Neural progenitor cell (in vitro differentiated cells): ENCODE measurements around the gene CDR2L.

ENCODE experiments used
- EZH2 ChIP-seq: fragments of 200-600 bp; sonication (generic); IDR thresholded peaks from 2 replicates; pipeline ENCODE4 v1.6.1; 2017; ENCODE audit warnings: antibody characterized with exemption, mild to moderate bottlenecking, moderate library complexity
- EZH2phosphoT487 ChIP-seq: fragments of 200-600 bp; sonication (generic); IDR thresholded peaks from 2 replicates; pipeline ENCODE4 v1.6.1; 2017; ENCODE audit warnings: antibody characterized with exemption
- TF ChIP-seq, protein P1 (sequence below): fragments of 200-600 bp; sonication (generic); IDR thresholded peaks from 2 replicates; pipeline ENCODE4 v1.5.1; 2017; ENCODE audit warnings: antibody characterized with exemption, mild to moderate bottlenecking

DNA sequence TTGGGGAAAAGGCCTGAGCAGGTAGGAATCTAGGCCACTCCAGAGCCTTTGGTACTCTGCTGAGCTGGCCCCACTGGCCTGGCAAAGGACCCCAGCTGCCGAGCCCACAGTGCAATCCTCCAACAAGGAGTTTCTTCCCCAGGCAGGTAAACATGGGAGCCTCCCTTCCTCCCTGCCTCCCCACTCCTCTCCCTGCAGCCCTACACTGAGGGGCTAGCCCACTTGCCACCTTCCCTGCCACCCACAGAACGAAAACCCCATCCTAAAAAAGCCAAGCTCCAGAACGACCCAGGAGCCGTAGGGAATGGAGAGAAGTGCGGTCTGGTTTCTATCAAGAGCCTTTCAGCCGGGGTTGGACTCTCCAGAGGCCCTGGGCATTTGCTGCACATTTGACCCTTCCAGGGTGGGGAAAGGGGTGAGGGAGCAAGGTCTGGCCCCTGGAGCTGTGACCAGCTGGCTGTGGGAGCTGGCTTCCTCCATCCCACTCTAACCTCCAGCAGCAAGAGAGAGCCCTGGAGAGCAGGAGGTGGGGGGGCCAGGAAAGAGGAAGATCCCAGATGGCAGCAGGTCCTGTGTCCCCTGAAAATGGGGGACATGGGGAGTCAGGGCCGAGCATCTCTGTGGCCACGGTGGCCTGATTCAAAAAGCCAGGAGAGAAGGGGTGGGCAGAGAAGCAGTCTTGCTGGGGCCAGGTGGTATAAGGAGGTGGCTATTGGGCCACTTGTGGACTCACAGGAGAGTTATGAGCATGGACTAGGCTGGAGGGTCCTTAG is 16.2 kb upstream of the CDR2L start:
- TF ChIP-seq, protein P1, sequence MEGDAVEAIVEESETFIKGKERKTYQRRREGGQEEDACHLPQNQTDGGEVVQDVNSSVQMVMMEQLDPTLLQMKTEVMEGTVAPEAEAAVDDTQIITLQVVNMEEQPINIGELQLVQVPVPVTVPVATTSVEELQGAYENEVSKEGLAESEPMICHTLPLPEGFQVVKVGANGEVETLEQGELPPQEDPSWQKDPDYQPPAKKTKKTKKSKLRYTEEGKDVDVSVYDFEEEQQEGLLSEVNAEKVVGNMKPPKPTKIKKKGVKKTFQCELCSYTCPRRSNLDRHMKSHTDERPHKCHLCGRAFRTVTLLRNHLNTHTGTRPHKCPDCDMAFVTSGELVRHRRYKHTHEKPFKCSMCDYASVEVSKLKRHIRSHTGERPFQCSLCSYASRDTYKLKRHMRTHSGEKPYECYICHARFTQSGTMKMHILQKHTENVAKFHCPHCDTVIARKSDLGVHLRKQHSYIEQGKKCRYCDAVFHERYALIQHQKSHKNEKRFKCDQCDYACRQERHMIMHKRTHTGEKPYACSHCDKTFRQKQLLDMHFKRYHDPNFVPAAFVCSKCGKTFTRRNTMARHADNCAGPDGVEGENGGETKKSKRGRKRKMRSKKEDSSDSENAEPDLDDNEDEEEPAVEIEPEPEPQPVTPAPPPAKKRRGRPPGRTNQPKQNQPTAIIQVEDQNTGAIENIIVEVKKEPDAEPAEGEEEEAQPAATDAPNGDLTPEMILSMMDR = no peak
- TF ChIP-seq EZH2 (no peak), EZH2phosphoT487 (no peak)
